Nephron progenitor cell (in vitro differentiated cells): Measurements from ENCODE around the gene ARHGAP26.
"Not testable (repeated sequence)": the region's sequence is repeated elsewhere in the genome, so short reads cannot be mapped to it uniquely, and the experiment has no call there.

Experiments used
- DNase-seq: peaks from one replicate; pipeline ENCODE4 v3.0.0; 2021
- H3K27ac Mint-ChIP-seq: 2 replicates; pipeline ENCODE4 v1.8.0; 2021; ENCODE audit warnings: mild to moderate bottlenecking, moderate library complexity, mixed read lengths
- H3K27me3 Mint-ChIP-seq: 2 replicates; pipeline ENCODE4 v1.8.0; 2021; ENCODE audit warnings: mild to moderate bottlenecking, low read depth, mixed read lengths; ENCODE audit not compliant: poor library complexity
- H3K36me3 Mint-ChIP-seq: 2 replicates; pipeline ENCODE4 v1.8.0; 2021; ENCODE audit warnings: low read depth, mixed read lengths
- H3K4me1 Mint-ChIP-seq: 2 replicates; pipeline ENCODE4 v1.8.0; 2021; ENCODE audit warnings: mixed read lengths
- H3K4me3 Mint-ChIP-seq: 2 replicates; pipeline ENCODE4 v1.8.0; 2021; ENCODE audit warnings: mild to moderate bottlenecking, moderate library complexity, mixed read lengths
- H3K9me3 Mint-ChIP-seq: 2 replicates; pipeline ENCODE4 v1.8.0; 2021; ENCODE audit warnings: mild to moderate bottlenecking, moderate library complexity, mixed read lengths
- TF ChIP-seq, protein P1 (sequence below): fragments of 200-600 bp; sonication (generic); IDR thresholded peaks from 2 replicates; pipeline ENCODE4 v1.5.0; 2021; ENCODE audit warnings: antibody characterized with exemption

The ARHGAP26 gene

DNA sequence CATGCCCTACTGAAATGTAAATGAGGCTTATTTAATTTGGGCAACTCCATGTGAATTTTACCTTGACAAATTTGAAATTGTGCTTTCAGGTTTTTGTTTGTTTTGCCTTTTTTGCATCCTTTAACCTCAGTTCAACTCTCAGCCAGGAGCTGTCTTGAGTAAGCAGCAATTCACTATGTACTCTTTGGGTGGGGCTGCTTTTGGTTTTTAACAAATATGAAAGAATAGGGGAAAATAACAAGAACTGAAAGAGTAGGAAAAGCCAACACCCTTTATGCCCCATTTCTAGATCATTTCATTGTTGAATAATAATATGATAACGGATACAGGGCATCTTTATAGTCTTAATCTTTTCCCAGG is 192.0 kb downstream of the ARHGAP26 start:
- TF ChIP-seq, protein P1, sequence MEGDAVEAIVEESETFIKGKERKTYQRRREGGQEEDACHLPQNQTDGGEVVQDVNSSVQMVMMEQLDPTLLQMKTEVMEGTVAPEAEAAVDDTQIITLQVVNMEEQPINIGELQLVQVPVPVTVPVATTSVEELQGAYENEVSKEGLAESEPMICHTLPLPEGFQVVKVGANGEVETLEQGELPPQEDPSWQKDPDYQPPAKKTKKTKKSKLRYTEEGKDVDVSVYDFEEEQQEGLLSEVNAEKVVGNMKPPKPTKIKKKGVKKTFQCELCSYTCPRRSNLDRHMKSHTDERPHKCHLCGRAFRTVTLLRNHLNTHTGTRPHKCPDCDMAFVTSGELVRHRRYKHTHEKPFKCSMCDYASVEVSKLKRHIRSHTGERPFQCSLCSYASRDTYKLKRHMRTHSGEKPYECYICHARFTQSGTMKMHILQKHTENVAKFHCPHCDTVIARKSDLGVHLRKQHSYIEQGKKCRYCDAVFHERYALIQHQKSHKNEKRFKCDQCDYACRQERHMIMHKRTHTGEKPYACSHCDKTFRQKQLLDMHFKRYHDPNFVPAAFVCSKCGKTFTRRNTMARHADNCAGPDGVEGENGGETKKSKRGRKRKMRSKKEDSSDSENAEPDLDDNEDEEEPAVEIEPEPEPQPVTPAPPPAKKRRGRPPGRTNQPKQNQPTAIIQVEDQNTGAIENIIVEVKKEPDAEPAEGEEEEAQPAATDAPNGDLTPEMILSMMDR, result no peak
- H3K9me3 Mint-ChIP-seq, result peaks cover 6% of the 10 kb centered on the region
- no peaks in the 10 kb centered on the region for H3K36me3 Mint-ChIP-seq
- H3K4me1 Mint-ChIP-seq, result peaks cover 11% of the 10 kb centered on the region
- no peak for DNase-seq
- no peak overlapping the region for H3K27ac Mint-ChIP-seq
- no peaks in the 10 kb centered on the region for H3K27me3 Mint-ChIP-seq
- no peak overlapping the region for H3K4me3 Mint-ChIP-seq

DNA sequence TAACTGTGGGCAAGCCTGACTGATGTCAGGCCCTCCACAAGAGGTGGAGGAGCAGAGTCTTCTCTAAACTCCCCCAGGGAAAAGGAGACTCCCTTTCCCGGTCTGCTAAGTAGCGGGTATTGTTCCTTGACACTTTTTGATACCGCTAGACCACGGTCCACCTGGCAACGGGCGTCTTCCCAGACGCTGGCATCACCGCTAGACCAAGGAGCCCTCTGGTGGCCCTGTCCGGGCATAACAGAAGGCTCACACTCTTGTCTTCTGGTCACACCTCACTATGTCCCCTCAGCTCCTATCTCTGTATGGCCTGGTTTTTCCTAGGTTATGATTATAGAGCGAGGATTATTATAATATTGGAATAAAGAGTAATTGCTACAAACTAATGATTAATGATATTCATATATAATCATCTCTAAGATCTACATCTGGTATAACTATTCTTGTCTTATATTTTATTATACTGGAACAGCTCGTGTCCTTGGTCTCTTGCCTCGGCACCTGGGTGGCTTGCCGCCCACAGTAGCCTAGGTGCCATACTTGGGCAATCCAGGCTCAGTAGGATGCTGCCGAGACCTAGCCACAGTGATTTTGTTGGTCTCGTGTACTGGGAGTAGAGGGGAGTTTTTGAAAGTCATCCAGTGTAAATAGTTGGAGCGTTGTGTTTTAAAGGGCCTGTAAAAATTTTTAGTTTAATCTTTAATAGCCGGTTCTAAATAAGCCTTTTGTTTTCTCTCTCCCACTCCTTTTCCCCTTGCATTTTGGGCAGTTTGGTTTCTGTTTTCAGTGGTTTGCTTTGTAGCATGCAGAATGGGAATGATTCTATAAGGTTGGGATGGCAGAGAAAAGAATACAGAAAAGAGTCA is 195.3 kb downstream of the ARHGAP26 start:
- not testable (repeated sequence) for H3K27ac Mint-ChIP-seq, H3K36me3 Mint-ChIP-seq, H3K4me3 Mint-ChIP-seq, H3K27me3 Mint-ChIP-seq, H3K9me3 Mint-ChIP-seq, H3K4me1 Mint-ChIP-seq
- peak; percentile 14 for DNase-seq
- TF ChIP-seq, protein P1, result peak; percentile 46

DNA sequence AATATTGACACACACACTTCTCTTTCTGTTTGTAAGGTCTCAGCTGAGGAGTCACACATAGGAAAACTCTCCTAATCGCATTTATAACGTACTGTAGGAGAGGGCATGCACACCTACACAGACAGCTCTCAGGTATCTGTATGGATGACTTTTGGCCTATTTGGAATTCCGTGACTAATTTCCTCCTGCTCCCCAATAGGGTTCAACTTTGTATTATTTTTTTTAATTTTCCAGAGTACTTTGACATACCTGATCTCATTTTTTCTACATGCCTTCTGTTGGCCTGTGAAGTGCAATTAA is 195.9 kb downstream of the ARHGAP26 start:
- Mint-ChIP-seq H3K27ac (no peak overlapping the region), H3K27me3 (no peaks in the 10 kb centered on the region), H3K4me1 (peaks cover 5% of the 10 kb centered on the region), H3K36me3 (no peaks in the 10 kb centered on the region), H3K9me3 (no peaks in the 10 kb centered on the region), H3K4me3 (no peak overlapping the region)
- TF ChIP-seq, protein P1, result no peak
- no peak for DNase-seq

DNA sequence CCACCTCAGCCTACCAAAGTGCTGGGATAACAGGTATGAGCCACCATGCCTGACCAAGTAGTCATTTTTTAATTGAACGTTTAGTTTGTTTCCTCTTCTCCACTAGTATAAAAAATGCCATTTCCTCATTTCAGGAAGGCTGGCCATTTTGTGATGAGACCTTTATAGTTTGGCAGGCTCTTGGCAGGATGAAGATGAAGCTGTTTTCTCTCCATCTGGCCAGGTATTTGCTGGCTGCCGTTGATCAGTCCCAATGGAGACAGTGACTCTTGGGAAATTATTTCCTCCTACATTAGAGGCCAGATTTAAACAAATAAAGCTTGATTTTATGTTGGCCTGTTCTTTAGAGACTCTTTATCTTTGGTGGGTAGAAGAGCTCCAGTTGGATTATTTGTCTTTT is 199.0 kb downstream of the ARHGAP26 start:
- TF ChIP-seq, protein P1, result no peak
- DNase-seq, result no peak
- no peak overlapping the region for H3K4me3 Mint-ChIP-seq
- H3K36me3 Mint-ChIP-seq, result no peaks in the 10 kb centered on the region
- H3K9me3 Mint-ChIP-seq, result no peaks in the 10 kb centered on the region
- no peaks in the 10 kb centered on the region for H3K27me3 Mint-ChIP-seq
- no peak overlapping the region for H3K27ac Mint-ChIP-seq
- peaks cover 5% of the 10 kb centered on the region for H3K4me1 Mint-ChIP-seq

DNA sequence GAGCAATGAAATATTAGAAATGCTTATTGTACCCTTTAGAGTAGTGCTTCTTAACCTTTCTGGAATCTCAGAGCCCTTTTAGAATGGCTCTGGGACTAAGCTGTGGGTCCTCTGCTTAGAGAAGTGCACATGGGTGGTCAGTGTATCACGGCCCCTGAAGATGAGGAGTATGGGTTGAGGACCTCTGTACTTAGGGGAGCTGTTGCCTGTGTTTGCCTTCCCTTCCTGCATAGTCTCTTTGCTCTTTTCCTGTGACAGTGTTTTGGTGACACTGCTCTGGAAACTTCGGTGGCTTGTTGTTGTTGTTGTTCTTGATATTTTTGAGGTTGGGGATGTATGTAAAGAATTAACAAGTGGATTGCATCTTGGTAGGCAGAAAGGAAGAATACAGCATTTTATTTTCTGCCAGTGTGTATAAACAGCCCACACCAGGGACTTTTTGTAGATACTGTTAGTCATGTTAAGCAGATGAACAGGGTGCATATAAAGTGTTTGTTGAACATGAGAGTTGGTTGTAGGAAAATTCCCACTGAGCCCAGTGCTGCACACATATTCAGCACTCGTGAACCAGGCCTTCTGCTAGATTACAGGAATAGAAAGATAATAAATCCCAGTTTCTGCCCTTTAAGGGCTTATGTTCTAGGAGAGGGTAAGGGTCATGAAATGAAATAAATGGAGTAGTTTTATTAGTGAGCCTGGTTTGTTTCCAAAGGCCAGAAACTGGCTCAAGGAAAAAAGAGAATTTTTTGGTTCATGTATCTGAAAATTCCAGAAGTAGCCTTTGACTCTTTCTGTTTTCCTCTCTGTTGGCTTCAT is 199.7 kb downstream of the ARHGAP26 start:
- Mint-ChIP-seq H3K9me3 (no peaks in the 10 kb centered on the region), H3K4me3 (no peak overlapping the region), H3K36me3 (no peaks in the 10 kb centered on the region), H3K27me3 (no peaks in the 10 kb centered on the region), H3K4me1 (peaks cover 1% of the 10 kb centered on the region), H3K27ac (no peak overlapping the region)
- TF ChIP-seq, protein P1, result no peak
- no peak for DNase-seq
